Measurements from ENCODE around the gene AK2.

GRCh38 chr1:33057095-33057494 is 20.4 kb upstream of the AK2 start:
- TF ChIP-seq CEBPB (IDR thresholded peaks at IDR 0.05; ENCODE audit: borderline replicate concordance in 1 of 2, low read depth in 2 of 2, low read length in 2 of 2) (no peak), FOXM1 (IDR thresholded peaks at IDR 0.05; ENCODE audit: low read depth, low read length) (no peak), CTCF (IDR thresholded peaks at IDR 0.05 in 2 of 3, conservative IDR thresholded peaks at IDR 0.05 in 1 of 3; ENCODE audit: control insufficient read depth in 2 of 3, extremely low read depth in 1 of 3, insufficient read depth in 1 of 3, low read depth in 3 of 3, low read length in 3 of 3) (no peak), EZH2 (IDR thresholded peaks at IDR 0.05; ENCODE audit: borderline replicate concordance, control insufficient read depth, low read depth, low read length) (no peak), FOXK2 (IDR thresholded peaks at IDR 0.05) (no peak), TAF1 (IDR thresholded peaks at IDR 0.05; ENCODE audit: borderline replicate concordance, low read depth, low read length) (no peak), NR2C1 (IDR thresholded peaks at IDR 0.05) (no peak)
